ENCODE results near the gene PSMD9. TPM values are rescaled to one million over a fixed set of nuclear protein-coding genes. Genes with fewer than 3 reads are reported as not detected.
"Not testable (repeated sequence)": the region's sequence is repeated elsewhere in the genome, so short reads cannot be mapped to it uniquely, and the experiment has no call there.

The PSMD9 gene
- total RNA-seq, 5 donors from 2014 or later (not counting 1 experiment from before 2014, with no cell fraction given) = 42.1 to 57.3 (median 48.1) TPM

- DNase-seq (no peak), ATAC-seq (replicated peaks in 1 of 4) (no peak)
- no peaks in the 10 kb centered on the region for H3K27me3 Mint-ChIP-seq
- Histone ChIP-seq H3K27ac (ENCODE audit: low read length) (no peak overlapping the region), H3K4me1 (ENCODE audit: control insufficient read depth in 1 of 2, extremely low read depth in 1 of 2, insufficient read depth in 2 of 2, low read length in 2 of 2) (no peaks in the 10 kb centered on the region), H3K9me3 (no peaks in the 10 kb centered on the region), H3K4me3 (ENCODE audit: control insufficient read depth in 1 of 2, extremely low read depth in 1 of 2, low read length in 1 of 2) (no peak overlapping the region), H3K27me3 (replicated peaks in 1 of 2; ENCODE audit: control insufficient read depth in 2 of 2, extremely low read depth in 1 of 2, insufficient read depth in 2 of 2, low read length in 1 of 2) (peaks cover 0 to 11% of the 10 kb centered on the region in 2 experiments), H3K36me3 (ENCODE audit: control insufficient read depth in 2 of 2, extremely low read depth in 1 of 2, insufficient read depth in 1 of 2, low read length in 1 of 2) (no peaks in the 10 kb centered on the region)
- no peak overlapping the region for H3K27ac Mint-ChIP-seq
- no peaks in the 10 kb centered on the region for H3K4me1 Mint-ChIP-seq
- ChIA-PET POLR2A (no interaction called here), CTCF (interaction anchor here in 1 of 2 donors (0.5 kb wide), 1 partner anchor 190 kb away, joined by 3 read pairs; no protein-coding TSS in a partner anchor)
- 100% methylated on average over 1 of the region's 1 CpG for WGBS (ENCODE audit: insufficient coverage)
- no peaks in the 10 kb centered on the region for H3K9me3 Mint-ChIP-seq
- H3K36me3 Mint-ChIP-seq = peaks cover 4% of the 10 kb centered on the region
- H3K4me3 Mint-ChIP-seq = no peak overlapping the region
Observed at GRCh38 chr12:121860257-121860656, 28.3 kb upstream of the PSMD9 start.

- H3K27me3 ChIP-seq (replicated peaks in 1 of 2; ENCODE audit: control insufficient read depth in 2 of 2, extremely low read depth in 1 of 2, insufficient read depth in 2 of 2, low read length in 1 of 2) = peaks cover 0 to 11% of the 10 kb centered on the region in 2 experiments
- H3K4me3 Mint-ChIP-seq; POLR2A ChIA-PET; H3K4me3 ChIP-seq (ENCODE audit: control insufficient read depth in 1 of 2, extremely low read depth in 1 of 2, low read length in 1 of 2); H3K4me1 ChIP-seq (ENCODE audit: control insufficient read depth in 1 of 2, extremely low read depth in 1 of 2, insufficient read depth in 2 of 2, low read length in 2 of 2); CTCF ChIA-PET; H3K9me3 Mint-ChIP-seq; H3K27ac Mint-ChIP-seq; H3K4me1 Mint-ChIP-seq; H3K27me3 Mint-ChIP-seq; H3K36me3 ChIP-seq (ENCODE audit: control insufficient read depth in 2 of 2, extremely low read depth in 1 of 2, insufficient read depth in 1 of 2, low read length in 1 of 2); ATAC-seq (replicated peaks in 1 of 4); H3K9me3 ChIP-seq; H3K27ac ChIP-seq (ENCODE audit: low read length); H3K36me3 Mint-ChIP-seq; DNase-seq: not testable (repeated sequence)
- WGBS (ENCODE audit: insufficient coverage) = 92% methylated on average over 1 of the region's 4 CpGs
Observed at GRCh38 chr12:121860699-121861098, 27.9 kb upstream of the PSMD9 start.

- WGBS (ENCODE audit: insufficient coverage) = 69% methylated on average over 9 of the region's 11 CpGs
- Histone ChIP-seq H3K4me3 (ENCODE audit: control insufficient read depth in 1 of 2, extremely low read depth in 1 of 2, low read length in 1 of 2) (no peak overlapping the region), H3K9me3 (no peaks in the 10 kb centered on the region), H3K4me1 (ENCODE audit: control insufficient read depth in 1 of 2, extremely low read depth in 1 of 2, insufficient read depth in 2 of 2, low read length in 2 of 2) (no peaks in the 10 kb centered on the region), H3K36me3 (ENCODE audit: control insufficient read depth in 2 of 2, extremely low read depth in 1 of 2, insufficient read depth in 1 of 2, low read length in 1 of 2) (no peaks in the 10 kb centered on the region), H3K27ac (ENCODE audit: low read length) (no peak overlapping the region), H3K27me3 (replicated peaks in 1 of 2; ENCODE audit: control insufficient read depth in 2 of 2, extremely low read depth in 1 of 2, insufficient read depth in 2 of 2, low read length in 1 of 2) (peaks cover 0 to 7% of the 10 kb centered on the region in 2 experiments)
- Mint-ChIP-seq H3K36me3 (peaks cover 4% of the 10 kb centered on the region), H3K27ac (no peak overlapping the region), H3K4me3 (no peak overlapping the region), H3K4me1 (no peaks in the 10 kb centered on the region), H3K27me3 (no peaks in the 10 kb centered on the region), H3K9me3 (no peaks in the 10 kb centered on the region)
- DNase-seq = no peak
- CTCF ChIA-PET = no interaction called here
- POLR2A ChIA-PET = no interaction called here
- no peak for ATAC-seq (replicated peaks in 1 of 4)
Observed at GRCh38 chr12:121861636-121862254, 26.8 kb upstream of the PSMD9 start.

- CTCF ChIA-PET = no interaction called here
- H3K27me3 Mint-ChIP-seq = no peaks in the 10 kb centered on the region
- POLR2A ChIA-PET = interaction anchor here in 1 of 2 donors (0.7 kb wide), 1 partner anchor 120 kb away, joined by 9 read pairs; no protein-coding TSS in a partner anchor
- no peak overlapping the region for H3K27ac Mint-ChIP-seq
- H3K4me3 Mint-ChIP-seq = no peak overlapping the region
- H3K27me3 ChIP-seq (replicated peaks in 1 of 2; ENCODE audit: control insufficient read depth in 2 of 2, extremely low read depth in 1 of 2, insufficient read depth in 2 of 2, low read length in 1 of 2) = no peaks in the 10 kb centered on the region
- no peaks in the 10 kb centered on the region for H3K4me1 Mint-ChIP-seq
- no peaks in the 10 kb centered on the region for H3K4me1 ChIP-seq (ENCODE audit: control insufficient read depth in 1 of 2, extremely low read depth in 1 of 2, insufficient read depth in 2 of 2, low read length in 2 of 2)
- no peak overlapping the region for H3K27ac ChIP-seq (ENCODE audit: low read length)
- 92% methylated on average over 2 of the region's 4 CpGs for WGBS (ENCODE audit: insufficient coverage)
- no peaks in the 10 kb centered on the region for H3K9me3 ChIP-seq
- no peaks in the 10 kb centered on the region for H3K9me3 Mint-ChIP-seq
- ATAC-seq (replicated peaks in 1 of 4) = no peak
- H3K4me3 ChIP-seq (ENCODE audit: control insufficient read depth in 1 of 2, extremely low read depth in 1 of 2, low read length in 1 of 2) = no peak overlapping the region
- DNase-seq = no peak
- no peaks in the 10 kb centered on the region for H3K36me3 ChIP-seq (ENCODE audit: control insufficient read depth in 2 of 2, extremely low read depth in 1 of 2, insufficient read depth in 1 of 2, low read length in 1 of 2)
- peaks cover 4% of the 10 kb centered on the region for H3K36me3 Mint-ChIP-seq
Observed at GRCh38 chr12:121866331-121866730, 22.3 kb upstream of the PSMD9 start.

- H3K4me3 Mint-ChIP-seq; H3K9me3 Mint-ChIP-seq; H3K4me1 ChIP-seq (ENCODE audit: control insufficient read depth in 1 of 2, extremely low read depth in 1 of 2, insufficient read depth in 2 of 2, low read length in 2 of 2); H3K36me3 Mint-ChIP-seq; H3K27ac Mint-ChIP-seq; ATAC-seq (replicated peaks in 1 of 4); H3K36me3 ChIP-seq (ENCODE audit: control insufficient read depth in 2 of 2, extremely low read depth in 1 of 2, insufficient read depth in 1 of 2, low read length in 1 of 2); H3K27me3 Mint-ChIP-seq; H3K9me3 ChIP-seq; H3K27me3 ChIP-seq (replicated peaks in 1 of 2; ENCODE audit: control insufficient read depth in 2 of 2, extremely low read depth in 1 of 2, insufficient read depth in 2 of 2, low read length in 1 of 2); DNase-seq; CTCF ChIA-PET; H3K27ac ChIP-seq (ENCODE audit: low read length); H3K4me3 ChIP-seq (ENCODE audit: control insufficient read depth in 1 of 2, extremely low read depth in 1 of 2, low read length in 1 of 2); H3K4me1 Mint-ChIP-seq: not testable (repeated sequence)
- 100% methylated on average over 1 of the region's 8 CpGs for WGBS (ENCODE audit: insufficient coverage)
- POLR2A ChIA-PET = interaction anchor here in 1 of 2 donors (0.5 kb wide), 1 partner anchor 141 kb away, joined by 4 read pairs; no protein-coding TSS in a partner anchor
Observed at GRCh38 chr12:121869229-121869628, 19.4 kb upstream of the PSMD9 start.

GRCh38 chr12:121871467-121871866 lies 17.1 kb upstream of the PSMD9 start:
- Mint-ChIP-seq H3K36me3 (no peaks in the 10 kb centered on the region), H3K27ac (no peak overlapping the region), H3K4me1 (no peaks in the 10 kb centered on the region), H3K4me3 (no peak overlapping the region), H3K9me3 (no peaks in the 10 kb centered on the region), H3K27me3 (no peaks in the 10 kb centered on the region)
- CTCF ChIA-PET = interaction anchor here in 1 of 2 donors (0.6 kb wide), 1 partner anchor 26 kb away, joined by 3 read pairs; no protein-coding TSS in a partner anchor
- POLR2A ChIA-PET = no interaction called here
- Histone ChIP-seq H3K27me3 (replicated peaks in 1 of 2; ENCODE audit: control insufficient read depth in 2 of 2, extremely low read depth in 1 of 2, insufficient read depth in 2 of 2, low read length in 1 of 2) (no peaks in the 10 kb centered on the region), H3K27ac (ENCODE audit: low read length) (no peak overlapping the region), H3K4me1 (ENCODE audit: control insufficient read depth in 1 of 2, extremely low read depth in 1 of 2, insufficient read depth in 2 of 2, low read length in 2 of 2) (no peaks in the 10 kb centered on the region), H3K36me3 (ENCODE audit: control insufficient read depth in 2 of 2, extremely low read depth in 1 of 2, insufficient read depth in 1 of 2, low read length in 1 of 2) (peaks cover 0 to 5% of the 10 kb centered on the region in 2 donors), H3K9me3 (no peaks in the 10 kb centered on the region), H3K4me3 (ENCODE audit: control insufficient read depth in 1 of 2, extremely low read depth in 1 of 2, low read length in 1 of 2) (no peak overlapping the region)
- DNase-seq (no peak), ATAC-seq (replicated peaks in 1 of 4) (no peak)
- 61% methylated on average over 2 of the region's 3 CpGs for WGBS (ENCODE audit: insufficient coverage)
